Stimulated activated CD4-positive, alpha-beta T cell treated with anti-CD3 and anti-CD28 coated beads, TNF-alpha, amount 100 ng/mL, for 48 hours (primary cell): ENCODE results near the gene RECK.
"Not testable (repeated sequence)": the region's sequence is repeated elsewhere in the genome, so short reads cannot be mapped to it uniquely, and the experiment has no call there.

Experiments
- DNase-seq, 3 donors: peaks; one replicate each; pipeline ENCODE4 v3.0.0-alpha.2; 2020; ENCODE audit warnings: low read depth in 3 of 3

RECK gene

DNA sequence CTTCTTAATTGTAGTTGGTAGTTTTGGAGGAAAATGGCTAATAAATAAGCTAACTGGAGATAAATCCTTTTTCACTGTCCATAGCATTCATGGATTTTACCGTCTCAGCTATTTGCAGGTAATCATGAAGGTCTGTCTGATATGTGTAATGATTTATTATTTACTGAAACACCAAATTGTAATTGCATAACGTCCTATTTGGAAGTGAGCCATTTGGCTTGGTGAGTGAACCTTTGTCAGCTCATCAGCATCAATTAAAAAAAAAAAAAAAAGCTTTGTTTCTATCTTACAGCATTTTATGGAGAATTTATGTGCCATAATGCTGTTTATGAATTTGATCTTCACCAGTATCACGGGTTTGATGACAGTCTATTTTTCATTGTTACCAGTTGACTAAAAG is 20.2 kb downstream of the RECK start:
- DNase-seq, result no peak

DNA sequence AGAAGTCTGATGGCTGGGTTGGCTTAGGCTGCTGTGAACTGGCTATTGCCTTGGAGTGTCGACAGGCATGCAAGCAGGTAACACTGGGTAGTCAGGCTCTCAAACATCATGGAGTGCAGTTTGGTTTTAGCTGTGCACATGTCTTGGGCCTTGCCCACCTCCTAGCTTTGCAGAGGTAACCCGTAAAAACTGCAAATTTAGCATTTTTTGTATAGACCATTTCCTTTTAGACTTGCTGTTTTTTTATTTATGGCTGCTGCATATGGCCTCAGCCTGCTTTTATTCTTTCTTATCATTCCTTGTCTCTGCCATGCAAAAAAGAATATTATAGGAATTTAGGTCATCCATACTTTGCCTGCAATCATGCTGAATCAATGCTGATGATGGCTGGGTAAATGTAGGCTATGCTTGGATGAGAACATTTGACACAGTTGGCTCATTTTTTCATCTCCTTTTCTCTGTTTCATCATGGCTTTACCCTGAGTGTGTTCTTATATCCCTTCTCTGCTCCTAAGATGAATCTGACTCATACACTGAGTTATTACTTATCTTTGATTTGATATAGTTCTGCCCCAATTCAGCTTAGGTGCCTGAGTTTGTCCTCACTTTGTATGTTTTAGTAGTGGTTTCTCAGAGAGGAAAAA is 27.2 kb downstream of the RECK start:
- no peak for DNase-seq

DNA sequence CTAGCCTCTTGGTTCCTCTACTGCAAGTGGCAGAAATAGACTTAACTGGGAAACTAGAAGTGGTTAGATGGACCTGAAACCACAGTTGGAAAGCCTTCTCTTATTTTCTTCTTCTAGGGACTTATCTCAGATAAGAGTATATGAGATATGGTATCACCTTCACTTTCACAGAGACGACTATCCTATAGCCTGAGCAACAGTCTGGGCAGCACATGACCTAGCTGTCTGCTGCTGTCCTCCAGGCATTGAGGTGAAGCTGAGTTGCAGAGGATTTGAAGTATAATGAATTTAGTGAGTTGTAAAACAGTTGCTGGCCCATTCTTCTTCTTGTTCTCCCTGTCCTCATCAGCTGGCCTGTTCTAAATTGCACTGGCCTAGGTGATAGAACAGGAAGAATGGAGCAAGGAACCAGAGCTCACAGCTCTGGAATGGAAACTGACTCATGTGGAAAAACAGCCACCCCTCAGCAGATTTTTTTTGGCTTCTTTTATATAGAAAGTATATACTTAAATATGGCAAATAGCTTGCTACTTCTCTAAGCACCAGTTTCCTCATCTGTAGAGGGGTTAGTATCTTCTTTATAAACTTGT is 27.8 kb downstream of the RECK start:
- DNase-seq, result no peak

DNA sequence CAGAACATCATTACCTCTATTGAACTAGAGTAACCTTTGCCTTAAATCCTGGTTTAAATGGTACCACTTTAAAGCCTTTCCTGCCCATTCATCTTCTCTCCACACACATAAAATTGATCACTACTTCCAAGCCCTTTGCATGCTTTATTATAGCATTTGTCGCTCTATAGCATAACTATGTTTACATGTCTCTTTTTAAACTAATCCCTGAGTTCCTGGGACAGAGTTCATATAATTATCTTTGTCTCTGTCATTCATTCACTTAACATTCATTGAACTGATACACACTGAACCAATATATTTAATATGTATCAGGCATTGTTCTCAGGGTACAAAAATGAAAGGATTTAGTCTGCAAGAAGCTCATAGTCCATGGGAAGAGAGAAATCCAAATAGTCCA is 37.3 kb downstream of the RECK start:
- DNase-seq, result no peak

DNA sequence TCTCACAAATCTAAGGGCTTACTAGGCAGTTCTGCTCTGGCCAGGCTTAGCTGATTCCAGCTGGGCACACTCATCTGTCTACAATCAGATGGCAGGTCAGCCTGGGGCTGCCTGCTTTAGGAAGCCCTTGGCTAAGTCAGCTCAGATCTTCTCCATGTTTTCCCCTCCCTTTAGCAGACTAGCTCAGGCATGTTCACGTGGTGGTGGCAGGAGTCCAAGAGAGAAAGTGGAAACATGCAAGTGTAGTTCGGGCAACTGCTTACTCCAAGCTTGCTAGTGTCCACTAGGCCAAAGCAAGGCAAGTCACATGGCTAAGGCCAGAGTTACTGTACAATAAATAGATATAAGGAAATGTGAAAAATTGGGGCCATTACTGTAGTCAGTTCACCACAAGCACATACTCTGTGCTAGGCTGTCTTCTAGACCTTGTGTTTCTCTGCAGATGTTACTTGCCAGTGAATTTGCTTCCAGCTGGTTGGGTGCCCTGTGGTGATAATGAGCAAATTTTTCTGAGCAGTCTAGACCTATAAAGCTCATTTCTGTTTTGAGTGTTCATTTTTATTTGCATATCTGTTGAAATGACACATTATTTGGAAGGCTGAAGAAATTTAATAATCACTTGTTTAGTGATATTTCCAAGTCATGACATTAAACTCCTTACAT is 38.3 kb downstream of the RECK start:
- DNase-seq, result no peak

DNA sequence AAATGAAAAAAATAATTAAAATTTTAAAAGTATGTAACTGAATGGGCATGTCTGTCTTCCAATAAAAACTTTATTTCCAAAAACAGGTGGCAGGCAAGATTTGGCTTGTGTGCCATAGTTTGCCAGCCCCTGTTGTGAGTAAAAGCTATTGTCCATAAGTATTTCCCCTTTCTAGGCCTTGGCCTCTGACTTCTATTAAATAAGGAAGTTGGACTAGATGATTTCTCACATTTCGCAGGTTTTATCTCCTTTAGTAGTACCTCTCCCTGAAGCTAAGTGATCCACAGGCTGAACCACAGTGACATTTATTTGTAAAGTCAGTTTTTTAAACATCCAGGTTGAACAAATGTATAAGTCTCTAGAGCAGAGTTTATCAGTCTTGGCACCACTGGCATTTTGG is 41.3 kb downstream of the RECK start:
- no peak for DNase-seq

DNA sequence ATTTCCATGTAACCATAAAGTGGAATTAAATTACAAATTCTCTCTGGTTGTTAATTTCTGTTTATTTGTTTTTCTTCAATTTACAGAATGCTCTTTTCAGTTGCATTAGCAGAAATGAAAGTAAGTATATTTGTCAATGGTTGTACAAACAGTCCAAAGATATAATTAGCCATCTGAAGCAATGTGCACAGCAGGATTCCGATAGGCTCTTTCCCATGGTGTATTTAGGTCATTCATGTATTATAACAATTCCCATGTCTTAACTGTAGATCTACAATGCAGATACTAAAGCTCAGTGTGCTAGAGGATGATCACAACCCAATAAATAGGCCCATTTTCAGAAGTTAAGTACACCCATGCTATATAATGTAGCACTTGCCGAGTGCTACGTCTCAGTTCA is 43.8 kb downstream of the RECK start:
- DNase-seq, result no peak

DNA sequence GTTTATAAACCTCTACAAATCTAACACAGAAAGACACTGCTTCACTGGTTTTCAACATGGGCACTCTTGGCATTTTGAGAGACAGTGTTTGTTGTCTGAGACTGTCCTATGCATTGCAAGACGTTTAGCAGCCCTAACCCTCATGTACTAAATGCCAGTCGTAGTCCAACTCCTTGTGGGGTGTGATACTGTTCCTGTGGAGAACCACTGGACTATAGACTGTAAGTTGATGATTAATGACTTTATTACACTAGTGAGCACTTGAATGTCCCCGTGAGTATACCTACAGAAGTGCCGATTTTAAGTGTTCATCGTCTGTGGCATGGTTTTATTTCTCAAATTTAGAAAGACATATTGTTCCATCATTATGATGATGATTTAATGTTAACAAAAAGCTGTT is 46.2 kb downstream of the RECK start:
- DNase-seq, result no peak

DNA sequence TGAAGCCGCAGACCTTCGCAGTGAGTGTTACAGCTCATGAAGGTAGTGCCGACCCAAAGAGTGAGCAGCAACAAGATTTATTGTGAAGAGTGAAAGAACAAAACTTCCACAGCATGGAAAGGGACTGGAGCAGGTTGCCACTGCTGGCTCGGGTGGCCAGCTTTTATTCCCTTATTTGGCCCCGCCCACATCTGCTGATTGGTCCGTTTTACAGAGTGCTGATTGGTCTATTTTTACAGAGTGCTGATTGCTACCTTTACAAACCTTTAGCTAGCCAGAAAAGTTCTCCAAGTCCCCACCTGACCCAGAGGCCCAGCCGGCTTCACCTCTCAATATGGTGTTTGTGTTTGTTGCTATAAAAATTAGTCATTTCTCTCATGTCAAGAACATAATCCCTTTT is 49.7 kb downstream of the RECK start:
- no peak for DNase-seq

DNA sequence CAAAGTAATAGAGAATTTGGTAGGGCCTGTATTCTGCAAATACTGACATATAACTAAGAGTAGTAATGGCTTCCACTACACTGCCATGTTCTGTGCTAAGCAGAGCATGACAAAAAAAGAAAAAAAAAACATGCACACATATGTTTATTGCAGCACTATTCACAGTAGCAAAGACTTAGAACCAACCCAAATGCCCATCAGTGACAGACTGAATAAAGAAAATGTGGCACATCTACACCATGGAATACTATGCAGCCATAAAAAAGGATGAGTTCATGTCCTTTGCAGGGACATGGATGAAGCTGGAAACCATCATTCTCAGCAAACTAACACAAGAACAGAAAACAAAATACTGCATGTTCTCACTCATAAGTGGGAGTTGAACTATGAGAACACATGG is 50.3 kb downstream of the RECK start:
- DNase-seq, result not testable (repeated sequence)

DNA sequence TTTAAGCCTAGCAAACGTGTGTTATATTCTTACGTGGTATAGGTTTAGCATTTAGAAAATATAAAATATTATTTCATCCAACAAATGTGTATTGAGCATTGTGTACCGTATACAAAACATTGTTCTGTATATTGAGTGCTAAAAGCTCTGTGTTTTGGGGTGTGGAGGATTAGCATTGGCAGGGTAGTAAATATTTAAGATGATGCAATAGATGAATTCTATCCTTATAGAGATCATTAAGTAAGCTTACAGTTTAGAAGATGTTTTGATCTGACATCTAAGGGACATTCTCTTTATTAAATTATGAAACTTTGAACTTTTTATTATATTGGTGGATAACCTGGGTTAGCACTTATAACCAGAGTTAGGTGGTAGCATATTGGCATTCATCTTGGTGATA is 51.3 kb downstream of the RECK start:
- DNase-seq, result no peak

DNA sequence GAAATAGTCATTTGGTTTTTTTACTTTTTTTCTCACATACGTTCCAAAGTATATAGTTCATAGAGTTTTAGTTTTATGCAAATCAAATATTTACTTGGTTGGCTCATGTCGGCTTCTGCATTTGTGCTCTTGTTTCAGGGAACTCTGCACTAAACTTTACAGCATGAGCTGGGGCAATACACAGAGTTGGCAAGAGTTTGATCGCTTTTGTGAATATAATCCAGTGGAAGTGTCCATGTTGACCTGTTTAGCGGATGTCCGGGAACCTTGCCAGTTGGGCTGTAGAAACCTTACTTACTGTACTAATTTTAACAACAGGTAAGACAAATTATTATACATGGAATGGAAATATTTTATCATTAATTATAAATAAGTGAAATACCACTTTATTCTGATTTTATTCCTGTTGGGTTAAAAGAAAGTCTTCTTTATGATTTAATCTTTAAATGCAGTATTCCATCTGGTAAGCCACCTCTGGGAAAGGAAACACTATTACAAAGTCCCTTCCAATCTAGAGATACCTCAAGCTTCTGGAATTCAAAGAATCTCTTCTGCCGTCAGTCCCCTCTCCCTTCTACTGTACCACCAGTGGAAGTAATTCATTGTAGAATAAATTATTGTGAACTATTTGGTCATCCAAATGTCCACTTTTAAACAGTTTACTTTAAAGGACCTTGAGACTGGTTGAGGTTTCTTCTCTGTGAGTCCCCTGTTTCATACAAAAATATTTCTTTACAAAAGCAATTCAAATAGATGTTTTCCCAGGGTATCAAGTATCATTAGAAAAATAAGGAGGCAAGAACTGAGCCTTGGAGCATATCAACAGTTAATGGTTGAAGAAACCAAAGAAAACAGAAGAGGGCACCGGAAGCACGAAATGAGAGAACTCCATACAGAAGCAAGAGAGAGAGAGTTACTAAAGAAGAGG is 54.6 kb downstream of the RECK start:
- DNase-seq, result no peak

DNA sequence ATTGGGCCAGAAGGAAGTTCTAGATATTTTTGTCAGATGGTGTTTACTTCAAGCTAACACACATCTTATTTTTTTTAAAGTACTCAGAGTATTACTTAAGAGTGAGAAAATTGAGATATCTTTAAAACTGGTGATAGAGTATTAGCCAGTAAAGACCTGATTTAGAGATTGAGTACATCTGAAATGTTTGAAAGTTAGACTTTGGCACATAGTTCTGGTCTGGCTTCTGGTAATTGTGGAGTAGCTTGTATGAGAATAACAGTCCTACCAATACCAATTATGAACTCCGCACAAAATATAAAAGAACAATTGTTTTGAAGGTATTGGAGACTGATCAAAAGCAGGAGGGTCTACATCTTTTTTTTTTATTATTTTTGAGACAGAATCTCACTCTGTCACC is 55.3 kb downstream of the RECK start:
- no peak for DNase-seq

DNA sequence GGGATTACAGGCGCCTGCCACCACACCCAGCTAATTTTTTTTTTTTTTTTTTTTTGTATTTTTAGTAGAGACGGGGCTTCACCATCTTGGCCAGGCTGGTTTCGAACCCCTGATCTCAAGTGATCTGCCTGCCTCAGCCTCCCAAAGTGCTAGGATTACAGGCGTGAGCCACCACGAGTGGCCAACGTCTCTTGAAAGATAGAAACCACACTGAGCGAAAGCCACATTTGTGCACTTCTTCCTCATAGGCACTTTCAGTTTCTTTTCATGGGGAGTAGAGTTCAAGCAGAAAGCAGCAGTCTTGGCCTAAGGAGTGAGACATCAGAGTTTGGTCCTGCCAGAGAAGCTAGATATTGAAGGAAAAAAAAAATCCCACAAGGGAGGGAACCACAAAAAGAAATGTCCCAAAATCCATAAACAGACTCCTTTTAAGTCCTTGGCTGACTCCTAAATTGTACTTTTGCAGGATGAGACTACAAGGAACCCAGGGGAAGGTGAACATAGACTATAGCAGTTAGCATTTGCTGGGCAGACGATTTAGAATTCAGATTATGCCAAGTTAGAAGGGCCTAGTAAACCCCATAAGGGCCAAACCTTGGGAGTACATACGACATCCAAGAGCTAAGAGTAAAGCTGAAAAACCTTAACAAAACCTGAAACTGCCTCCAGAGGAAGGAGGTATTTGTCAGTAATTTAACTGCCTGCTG is 55.9 kb downstream of the RECK start:
- DNase-seq, result peak; percentile 6 to 29 (median 7)

DNA sequence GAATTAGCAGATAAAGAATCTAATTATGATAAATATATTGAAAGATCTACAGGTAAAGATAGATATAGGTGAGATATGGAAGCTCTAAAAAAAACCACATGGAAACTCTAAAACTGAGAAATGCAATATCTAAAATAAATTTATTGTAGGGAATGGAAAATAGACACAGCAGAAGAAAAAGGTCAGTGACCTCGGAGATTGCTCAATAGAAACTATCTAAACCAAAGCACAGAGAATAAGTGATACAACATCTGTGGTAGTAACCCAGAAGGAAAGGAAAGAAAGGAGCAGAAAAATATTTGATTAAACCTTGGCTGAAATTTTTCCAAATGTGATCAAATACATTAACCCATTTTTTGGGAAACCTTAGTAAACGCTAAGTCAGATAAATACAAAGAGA is 56.7 kb downstream of the RECK start:
- no peak for DNase-seq

DNA sequence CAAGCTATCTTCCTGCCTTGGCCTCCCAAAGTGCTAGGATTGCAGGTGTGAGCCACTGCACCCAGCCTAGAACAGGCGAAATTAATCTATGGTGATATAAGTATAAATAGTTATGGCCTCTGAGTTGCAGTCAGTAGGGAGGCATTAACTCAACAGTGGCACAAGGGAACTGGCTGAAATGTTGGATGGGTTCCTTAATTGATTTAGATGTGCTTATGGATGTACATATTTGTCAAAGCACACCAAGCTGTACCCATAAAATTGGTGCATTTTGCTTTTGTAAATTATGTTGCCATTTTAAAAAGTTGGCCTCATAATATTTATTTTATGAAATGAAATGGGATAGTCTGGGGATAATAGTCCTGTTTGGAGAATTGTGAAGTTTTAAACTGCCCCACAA is 63.0 kb downstream of the RECK start:
- no peak for DNase-seq

DNA sequence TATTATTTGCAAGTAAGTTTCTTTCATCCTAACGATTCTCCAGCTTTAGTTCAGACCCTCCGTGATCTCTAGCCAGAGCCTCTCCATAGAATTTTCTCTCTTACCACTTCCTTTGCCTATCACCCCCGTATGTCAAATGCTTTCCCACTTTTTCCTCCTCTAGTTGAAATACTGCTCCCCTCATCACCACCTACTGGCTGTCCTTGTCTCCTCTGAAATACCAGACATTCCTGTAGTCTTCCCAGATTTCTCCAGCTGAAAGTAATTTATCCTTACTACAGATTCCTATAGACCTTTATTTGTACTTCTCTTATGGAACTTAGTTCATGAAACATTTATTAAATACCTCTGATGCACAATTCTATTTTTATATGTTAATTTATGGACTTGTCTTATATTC is 63.8 kb downstream of the RECK start:
- DNase-seq, result no peak

DNA sequence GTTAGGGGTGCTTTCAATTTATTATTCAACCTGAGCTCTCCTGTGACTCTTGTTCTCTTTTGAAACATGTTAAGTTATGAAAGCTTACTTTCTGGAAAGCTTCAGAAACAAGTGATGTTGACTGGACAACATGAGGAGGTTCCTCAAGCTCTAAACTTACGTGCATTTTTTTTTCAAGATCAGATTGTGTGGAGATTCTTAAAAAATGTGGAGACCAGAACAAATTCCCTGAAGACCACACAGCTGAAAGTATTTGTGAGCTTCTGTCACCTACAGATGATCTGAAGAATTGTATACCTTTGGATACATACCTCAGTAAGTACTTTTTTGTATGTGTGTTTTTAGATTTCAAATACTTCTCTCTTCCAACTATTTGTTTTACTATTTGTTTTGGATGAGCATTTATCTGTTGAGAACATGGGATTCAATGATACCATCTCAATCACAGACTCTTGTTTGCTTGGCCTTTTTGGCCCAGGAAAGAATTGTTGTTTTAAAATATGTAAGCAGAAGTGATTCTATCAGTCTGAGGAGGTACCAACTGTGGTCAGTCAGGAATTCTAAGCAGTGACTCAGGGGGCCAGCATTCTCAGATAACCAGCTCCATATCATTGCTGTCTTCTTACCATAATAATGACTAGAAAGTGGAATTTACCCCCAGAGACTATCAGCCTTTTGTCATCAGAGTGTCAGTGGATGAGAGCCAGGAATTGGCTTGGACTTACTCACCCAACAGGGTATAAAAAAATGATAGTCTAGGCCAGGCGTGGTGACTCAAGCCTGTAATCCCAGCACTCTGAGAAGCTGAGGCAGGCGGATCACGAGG is 65.4 kb downstream of the RECK start:
- DNase-seq, result no peak

DNA sequence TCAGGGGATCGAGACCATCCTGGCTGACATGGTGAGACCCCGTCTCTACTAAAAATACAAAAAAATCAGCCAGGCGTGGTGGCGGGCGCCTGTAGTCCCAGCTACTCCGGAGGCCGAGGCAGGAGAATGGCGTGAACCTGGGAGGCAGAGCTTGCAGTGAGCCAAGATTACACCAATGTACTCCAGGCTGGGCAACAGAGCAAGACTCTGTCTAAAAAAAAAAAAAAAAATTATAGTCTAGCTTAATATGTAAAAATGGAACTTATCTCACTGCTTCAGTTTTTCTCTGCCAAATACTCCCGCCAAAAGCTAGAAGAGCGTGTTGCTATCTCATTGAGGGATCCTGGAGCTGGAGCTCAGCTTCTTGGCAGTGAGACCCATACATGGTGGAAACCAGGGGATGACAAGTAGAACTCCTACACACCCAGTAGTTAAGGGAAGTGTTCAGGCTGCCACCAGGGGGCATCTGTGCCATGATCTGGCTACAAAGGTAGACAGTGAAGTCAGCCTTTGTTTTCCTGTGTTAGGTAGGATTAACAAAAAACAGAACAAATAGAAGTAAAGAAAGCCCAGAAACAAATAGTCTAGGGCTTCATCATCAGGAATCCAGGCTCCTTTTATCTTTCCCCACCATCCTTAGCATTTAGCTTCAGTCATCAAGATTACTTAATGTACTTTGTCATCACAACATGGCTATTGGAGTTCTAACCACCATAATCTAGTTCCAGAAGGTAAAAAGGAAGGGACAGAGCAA is 66.2 kb downstream of the RECK start:
- DNase-seq, result peak; percentile 74 to 90 (median 82)

DNA sequence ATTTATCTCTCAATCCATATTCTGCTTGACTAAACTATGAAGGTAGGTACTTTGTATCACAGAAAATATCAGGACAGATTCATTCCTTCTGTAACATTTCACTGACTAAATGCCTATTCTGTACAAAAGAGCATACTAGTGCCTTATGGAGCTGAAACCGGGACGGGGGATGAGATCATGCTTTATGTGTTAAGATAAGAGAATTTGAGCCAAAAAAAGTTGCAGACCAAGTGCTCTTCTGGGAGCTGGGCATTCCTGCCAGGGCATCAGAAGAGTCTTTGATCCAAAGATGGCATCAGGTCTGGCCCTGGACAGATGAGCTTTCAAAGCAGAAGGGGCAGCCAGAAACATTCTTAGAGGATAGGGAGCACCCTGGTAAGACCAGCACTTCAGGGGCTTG is 72.4 kb downstream of the RECK start:
- DNase-seq, result no peak
